GM12891 (cell line): ENCODE measurements around the gene SMAD3.
"Not testable (repeated sequence)": the region's sequence is repeated elsewhere in the genome, so short reads cannot be mapped to it uniquely, and the experiment has no call there.

Experiments used
- DNase-seq: peaks from one replicate; pipeline ENCODE4 v3.0.0; 2011; ENCODE audit warnings: low spot score; ENCODE audit not compliant: insufficient read length
- FAIRE-seq: peaks from 2 replicates; lab custom pipeline; 2011; peaks lifted over from hg19 to GRCh38; lab: Jason Lieb, UNC
- PAX5 ChIP-seq: IDR thresholded peaks from 2 replicates; pipeline ENCODE4 v1.6.1; 2011; ENCODE audit warnings: low read length, moderate library complexity, mild to moderate bottlenecking; ENCODE audit not compliant: insufficient read depth, severe bottlenecking
- POLR2A ChIP-seq: IDR thresholded peaks from 2 replicates; pipeline ENCODE4 v1.6.1; 2011; ENCODE audit warnings: low read depth, low read length, control low read depth
- POLR2AphosphoS5 ChIP-seq: IDR thresholded peaks from 2 replicates; pipeline ENCODE4 v1.6.1; 2011; ENCODE audit warnings: low read depth, low read length, control low read depth
- POU2F2 ChIP-seq: IDR thresholded peaks from 2 replicates; pipeline ENCODE4 v1.6.1; 2011; ENCODE audit warnings: low read depth, mild to moderate bottlenecking, control low read depth, low read length, moderate library complexity
- SPI1 ChIP-seq: IDR thresholded peaks from 2 replicates; pipeline ENCODE4 v1.6.1; 2011; ENCODE audit warnings: low read depth, low read length, control low read depth
- TAF1 ChIP-seq: IDR thresholded peaks from 2 replicates; pipeline ENCODE4 v1.6.1; 2011; ENCODE audit warnings: low read depth, low read length, control low read depth

Gene SMAD3

GRCh38 chr15:67117370-67117769, 52.0 kb downstream of the SMAD3 start:
- no peak for FAIRE-seq
- no peak for TF ChIP-seq POLR2AphosphoS5
- TF ChIP-seq SPI1 = 0 out of 2 replicates have a peak, but pooled peaks have one; percentile 5
- no peak for DNase-seq

GRCh38 chr15:67118808-67119207, 53.4 kb downstream of the SMAD3 start:
- DNase-seq (no peak), FAIRE-seq (no peak)
- TF ChIP-seq SPI1 (no peak), PAX5 (no peak), TAF1 (no peak), POLR2A (no peak), POU2F2 (no peak)

- DNase-seq = no peak
- no peak for FAIRE-seq
- TF ChIP-seq PAX5 (no peak), TAF1 (no peak)
Observed at GRCh38 chr15:67119238-67119846, 53.9 kb downstream of the SMAD3 start.

- FAIRE-seq (no peak), DNase-seq (no peak)
- TF ChIP-seq POLR2A (no peak), SPI1 (no peak), POU2F2 (no peak), PAX5 (no peak), TAF1 (no peak), POLR2AphosphoS5 (no peak)
Observed at GRCh38 chr15:67120009-67120838, 54.8 kb downstream of the SMAD3 start.

GRCh38 chr15:67120839-67121643, 55.6 kb downstream of the SMAD3 start:
- TF ChIP-seq TAF1 = peak; percentile 66; the same call in 1 of the 2 replicates
- TF ChIP-seq POLR2A = no peak
- TF ChIP-seq POU2F2 = 0 out of 2 replicates have a peak, but pooled peaks have one; percentile 12
- FAIRE-seq (peak; percentile 58), DNase-seq (peak; percentile 46)

GRCh38 chr15:67121644-67122605, 56.5 kb downstream of the SMAD3 start:
- no peak for DNase-seq
- FAIRE-seq = no peak
- no peak for TF ChIP-seq POLR2AphosphoS5

- not testable (repeated sequence) for FAIRE-seq, DNase-seq
Observed at GRCh38 chr15:67122816-67123215, 57.4 kb downstream of the SMAD3 start.

GRCh38 chr15:67123291-67123690, 57.9 kb downstream of the SMAD3 start:
- FAIRE-seq, DNase-seq: not testable (repeated sequence)

- TF ChIP-seq POU2F2 = no peak
- DNase-seq (no peak), FAIRE-seq (no peak)
Observed at GRCh38 chr15:67124111-67124510, 58.7 kb downstream of the SMAD3 start.

- no peak for FAIRE-seq
- TF ChIP-seq TAF1 (no peak), SPI1 (no peak), PAX5 (no peak), POLR2A (no peak), POLR2AphosphoS5 (no peak), POU2F2 (no peak)
- DNase-seq = no peak
Observed at GRCh38 chr15:67124911-67125588, 59.6 kb downstream of the SMAD3 start.
